HG02885 (cell line): ENCODE results near the gene MIR17HG.
"Not testable (repeated sequence)": the region's sequence is repeated elsewhere in the genome, so short reads cannot be mapped to it uniquely, and the experiment has no call there.

Source experiments
- ATAC-seq: cut with Tn5 transposase; IDR thresholded peaks from one replicate; pipeline ENCODE4 v1.9.1; 2021; ENCODE audit warnings: mild to moderate bottlenecking; ENCODE audit not compliant: unreplicated experiment, poor library complexity

The MIR17HG gene

GRCh38 chr13:91346850-91347201 is 661 bp upstream of the MIR17HG start:
- peak; percentile 19 for ATAC-seq

GRCh38 chr13:91347996-91348905 is 764 bp downstream of the MIR17HG start:
- ATAC-seq: peak; percentile 37

- peak; percentile 52 for ATAC-seq
These were observed 1.5 kb downstream of the MIR17HG start for GRCh38 chr13:91348906-91349435.

DNA sequence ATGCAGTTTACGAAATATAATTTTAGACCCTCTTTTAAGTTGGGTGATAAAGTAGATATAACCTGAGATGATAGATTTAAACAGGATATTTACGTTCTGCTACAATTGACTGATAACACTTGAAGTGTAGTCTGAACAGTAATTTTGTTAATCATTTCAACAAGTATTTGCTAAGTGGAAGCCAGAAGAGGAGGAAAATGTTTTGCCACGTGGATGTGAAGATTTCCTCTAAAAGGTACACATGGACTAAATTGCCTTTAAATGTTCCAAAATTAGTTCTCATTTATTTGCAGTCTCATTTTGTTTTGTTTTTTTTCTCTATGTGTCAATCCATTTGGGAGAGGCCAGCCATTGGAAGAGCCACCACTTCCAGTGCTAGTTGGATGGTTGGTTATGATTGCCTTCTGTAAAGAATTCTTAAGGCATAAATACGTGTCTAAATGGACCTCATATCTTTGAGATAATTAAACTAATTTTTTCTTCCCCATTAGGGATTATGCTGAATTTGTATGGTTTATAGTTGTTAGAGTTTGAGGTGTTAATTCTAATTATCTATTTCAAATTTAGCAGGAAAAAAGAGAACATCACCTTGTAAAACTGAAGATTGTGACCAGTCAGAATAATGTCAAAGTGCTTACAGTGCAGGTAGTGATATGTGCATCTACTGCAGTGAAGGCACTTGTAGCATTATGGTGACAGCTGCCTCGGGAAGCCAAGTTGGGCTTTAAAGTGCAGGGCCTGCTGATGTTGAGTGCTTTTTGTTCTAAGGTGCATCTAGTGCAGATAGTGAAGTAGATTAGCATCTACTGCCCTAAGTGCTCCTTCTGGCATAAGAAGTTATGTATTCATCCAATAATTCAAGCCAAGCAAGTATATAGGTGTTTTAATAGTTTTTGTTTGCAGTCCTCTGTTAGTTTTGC is 2.8 kb downstream of the MIR17HG start:
- no peak for ATAC-seq

DNA sequence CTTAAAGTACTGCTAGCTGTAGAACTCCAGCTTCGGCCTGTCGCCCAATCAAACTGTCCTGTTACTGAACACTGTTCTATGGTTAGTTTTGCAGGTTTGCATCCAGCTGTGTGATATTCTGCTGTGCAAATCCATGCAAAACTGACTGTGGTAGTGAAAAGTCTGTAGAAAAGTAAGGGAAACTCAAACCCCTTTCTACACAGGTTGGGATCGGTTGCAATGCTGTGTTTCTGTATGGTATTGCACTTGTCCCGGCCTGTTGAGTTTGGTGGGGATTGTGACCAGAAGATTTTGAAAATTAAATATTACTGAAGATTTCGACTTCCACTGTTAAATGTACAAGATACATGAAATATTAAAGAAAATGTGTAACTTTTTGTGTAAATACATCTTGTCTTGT is 3.6 kb downstream of the MIR17HG start:
- ATAC-seq: no peak

DNA sequence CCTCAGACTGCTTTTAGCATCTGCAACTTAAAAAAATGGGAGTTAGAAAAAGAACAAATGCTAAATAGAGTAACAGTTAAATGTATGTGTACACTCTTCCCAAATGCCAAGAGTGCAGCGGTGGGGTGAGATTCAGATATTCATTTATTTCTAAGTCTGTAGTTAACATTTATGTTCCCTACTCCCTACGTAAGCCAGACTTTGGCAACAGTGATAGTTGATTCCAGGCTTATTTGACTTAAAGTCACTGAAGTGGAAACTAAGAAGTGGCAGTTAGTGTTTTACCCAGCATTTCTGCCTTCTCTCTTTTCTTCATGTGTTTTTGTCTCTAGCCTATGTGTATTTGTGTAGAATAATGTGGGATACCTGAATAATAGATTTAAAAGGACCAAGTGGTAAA is 4.5 kb downstream of the MIR17HG start:
- ATAC-seq: no peak

DNA sequence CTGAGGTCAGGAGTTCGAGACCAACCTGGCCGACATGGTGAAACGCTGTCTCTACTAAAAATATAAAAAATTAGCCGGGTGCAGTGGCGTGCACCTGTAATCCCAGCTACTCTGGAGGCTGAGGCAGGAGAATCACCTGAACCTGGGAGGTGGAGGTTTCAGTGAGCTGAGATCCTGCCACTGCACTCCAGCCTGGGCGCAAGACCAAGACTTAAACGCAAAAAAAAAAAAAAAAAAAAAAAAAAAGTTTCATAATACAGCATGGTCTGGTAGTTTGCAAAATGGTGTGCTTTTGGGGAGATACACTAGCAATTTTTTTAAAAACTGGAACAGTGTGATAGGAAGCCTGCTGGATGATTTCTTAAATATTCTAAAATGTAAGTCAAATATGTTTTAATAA is 5.4 kb downstream of the MIR17HG start:
- not testable (repeated sequence) for ATAC-seq

DNA sequence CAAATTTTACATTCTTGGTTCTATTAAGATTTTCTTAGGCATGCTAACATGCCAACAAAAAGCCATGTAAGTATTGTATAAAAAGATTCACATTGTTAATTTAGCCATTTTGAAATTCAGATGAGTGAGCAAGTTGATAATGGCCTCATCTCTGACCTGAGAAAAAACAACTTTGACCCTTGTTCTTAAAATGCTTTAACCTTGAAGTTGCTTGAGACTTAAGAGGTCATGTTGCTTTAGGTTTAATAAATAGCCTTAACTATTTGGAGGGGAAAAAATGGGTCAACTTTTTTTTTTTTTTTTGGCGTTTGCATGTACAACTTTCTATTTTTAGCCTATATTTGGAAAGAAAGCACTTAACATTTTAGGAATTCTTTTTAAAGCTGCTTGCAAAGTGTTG is 6.0 kb downstream of the MIR17HG start:
- ATAC-seq: no peak

DNA sequence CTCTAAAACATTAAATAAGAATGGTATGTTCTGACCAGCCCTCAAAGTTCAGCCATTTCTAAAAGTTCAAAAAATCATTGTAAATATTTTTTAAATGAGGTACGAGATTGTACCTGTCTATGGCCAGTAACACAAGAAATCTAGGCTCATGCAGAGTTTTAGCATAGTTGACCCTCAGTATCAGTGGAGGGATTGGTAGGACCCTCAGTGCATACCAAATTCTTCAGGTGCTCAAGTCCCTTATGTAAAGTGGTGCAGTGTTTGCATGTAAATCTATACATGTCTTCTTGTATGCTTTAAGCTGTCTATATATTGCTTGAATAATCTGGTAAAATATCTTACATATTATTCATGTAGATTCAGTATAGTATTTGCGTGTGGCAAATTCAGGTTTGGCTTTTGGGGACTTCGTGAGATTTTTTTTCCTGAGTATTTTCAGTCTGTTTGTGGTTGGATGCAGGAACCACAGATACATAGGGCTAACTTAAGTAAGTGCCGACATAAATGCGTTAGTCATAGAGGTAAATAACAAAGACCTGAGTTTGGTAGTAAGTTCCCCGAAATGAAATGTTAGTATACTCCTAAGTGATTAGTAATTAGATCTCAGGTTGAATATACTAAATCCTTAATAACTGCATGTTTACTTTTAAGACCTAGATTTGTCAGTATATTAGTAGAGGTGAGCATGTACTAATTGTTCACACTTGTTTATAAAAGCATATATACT is 7.8 kb downstream of the MIR17HG start:
- ATAC-seq: no peak

GRCh38 chr13:91355826-91356710 is 8.6 kb downstream of the MIR17HG start:
- ATAC-seq: no peak

- no peak for ATAC-seq
These were observed 9.6 kb downstream of the MIR17HG start for GRCh38 chr13:91356919-91357612.

DNA sequence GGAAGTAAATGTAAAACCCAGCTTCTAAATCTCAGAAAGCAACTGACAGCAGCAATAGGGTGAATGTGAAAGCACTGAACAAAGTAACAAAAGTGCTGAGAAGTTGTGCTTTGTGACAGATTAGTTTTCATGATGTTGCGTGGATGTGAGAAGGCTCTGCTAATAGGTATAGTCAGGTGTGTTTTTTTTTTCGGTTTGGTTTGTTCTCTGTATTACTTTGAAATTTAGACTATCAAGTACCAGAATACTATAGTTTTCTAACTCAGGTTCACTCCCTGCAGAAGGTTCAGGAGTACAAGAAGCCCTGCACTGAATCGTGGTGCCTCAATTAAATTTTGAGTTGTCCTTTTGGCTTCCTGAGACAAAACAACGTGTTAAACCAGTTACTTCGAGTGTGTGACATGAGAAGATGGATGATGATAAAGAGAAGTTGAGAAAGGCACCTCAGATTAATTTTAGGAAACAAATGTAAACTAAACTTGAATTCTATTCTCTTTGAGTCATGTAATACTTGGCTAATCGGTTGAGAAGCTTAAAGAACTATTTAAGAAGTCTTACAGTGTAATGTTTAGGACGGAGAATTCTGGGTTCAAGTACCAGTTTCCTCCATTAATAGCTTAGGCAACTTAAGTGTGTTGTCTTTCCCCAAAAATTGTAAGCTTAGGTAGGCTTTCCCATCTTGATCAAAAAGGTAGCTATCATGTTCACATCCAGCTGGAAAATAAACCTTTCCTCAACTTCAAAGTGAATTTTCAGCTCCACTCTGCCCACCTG is 10.3 kb downstream of the MIR17HG start:
- no peak for ATAC-seq

- peak; percentile 35 for ATAC-seq
These were observed 10.9 kb downstream of the MIR17HG start for GRCh38 chr13:91358387-91358782.

- no peak for ATAC-seq
These were observed 11.6 kb downstream of the MIR17HG start for GRCh38 chr13:91359111-91359510.

DNA sequence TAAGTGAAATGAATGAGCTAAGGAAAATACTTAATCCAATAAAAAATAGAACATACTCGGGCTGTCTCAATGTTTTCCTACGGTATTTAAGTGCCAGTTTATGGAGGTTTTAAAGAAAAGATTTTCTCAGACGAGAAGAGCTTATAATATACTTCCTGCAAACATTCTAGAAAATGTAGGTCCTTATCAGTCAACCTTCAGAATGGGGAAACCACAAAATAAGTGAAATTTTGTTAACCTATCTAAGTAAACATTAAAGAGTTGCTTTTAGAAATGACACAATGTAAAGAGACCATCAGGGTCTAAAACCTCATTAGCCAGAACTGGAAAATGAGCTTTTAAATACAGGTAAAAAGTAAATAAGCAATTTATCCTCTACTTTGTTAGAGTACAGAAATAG is 12.1 kb downstream of the MIR17HG start:
- no peak for ATAC-seq

DNA sequence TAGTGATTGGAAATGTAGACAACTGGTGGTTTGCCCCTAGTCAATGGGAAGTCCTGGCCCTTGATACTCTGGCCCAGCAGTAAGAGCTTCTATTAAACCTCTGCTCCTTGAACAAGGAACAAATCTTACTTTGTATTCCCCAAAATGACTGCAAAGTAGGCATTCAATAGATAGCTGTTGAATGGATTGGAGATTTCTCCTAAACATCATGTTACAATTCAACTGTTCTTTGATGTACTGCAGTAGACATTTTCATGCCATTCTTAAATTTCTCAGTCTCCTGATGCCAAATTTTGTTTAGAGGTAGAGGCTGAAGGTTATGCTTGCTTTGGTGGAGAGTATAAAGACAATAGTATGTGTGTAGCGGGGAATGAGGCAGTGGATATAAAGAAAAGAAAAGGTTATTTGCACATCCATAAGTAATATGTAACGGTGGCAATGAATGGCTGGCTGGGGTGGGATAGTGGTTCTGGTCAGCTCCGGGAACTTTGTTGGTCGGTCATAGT is 12.8 kb downstream of the MIR17HG start:
- ATAC-seq: no peak

- no peak for ATAC-seq
These were observed 14.3 kb downstream of the MIR17HG start for GRCh38 chr13:91361755-91362271.

- no peak for ATAC-seq
These were observed 15.4 kb downstream of the MIR17HG start for GRCh38 chr13:91362908-91363307.
